Measurements from ENCODE around the gene LAMA2. TPM values are rescaled to one million over a fixed set of nuclear protein-coding genes. Genes with fewer than 3 reads are reported as not detected.
A peak's percentile ranks its signal among the peaks of the same experiment; 100 is the strongest.

LAMA2 gene
- total RNA-seq, 4 donors from 2014 or later, result 203 to 339 (median 275) TPM

GRCh38 chr6:128886706-128887105, 3.8 kb downstream of the LAMA2 start:
- no peaks in the 10 kb centered on the region for H3K9me3 ChIP-seq
- peaks cover 0 to 26% (median 0%) of the 10 kb centered on the region in 4 donors for H3K4me1 ChIP-seq
- H3K27me3 ChIP-seq, result no peaks in the 10 kb centered on the region
- H3K27ac ChIP-seq, result peak overlapping the region in 2 of 4 donors; percentile 89 to 92
- H3K36me3 ChIP-seq, result no peaks in the 10 kb centered on the region
- TF ChIP-seq CTCF (IDR thresholded peaks at IDR 0.05) (no peak), EP300 (IDR thresholded peaks at IDR 0.05) (no peak), POLR2A (IDR thresholded peaks at IDR 0.05) (no peak)
- peak overlapping the region; percentile 53 to 75 (median 62) for H3K4me3 ChIP-seq
- no peak for DNase-seq (ENCODE audit: low spot score in 2 of 2)

DNA sequence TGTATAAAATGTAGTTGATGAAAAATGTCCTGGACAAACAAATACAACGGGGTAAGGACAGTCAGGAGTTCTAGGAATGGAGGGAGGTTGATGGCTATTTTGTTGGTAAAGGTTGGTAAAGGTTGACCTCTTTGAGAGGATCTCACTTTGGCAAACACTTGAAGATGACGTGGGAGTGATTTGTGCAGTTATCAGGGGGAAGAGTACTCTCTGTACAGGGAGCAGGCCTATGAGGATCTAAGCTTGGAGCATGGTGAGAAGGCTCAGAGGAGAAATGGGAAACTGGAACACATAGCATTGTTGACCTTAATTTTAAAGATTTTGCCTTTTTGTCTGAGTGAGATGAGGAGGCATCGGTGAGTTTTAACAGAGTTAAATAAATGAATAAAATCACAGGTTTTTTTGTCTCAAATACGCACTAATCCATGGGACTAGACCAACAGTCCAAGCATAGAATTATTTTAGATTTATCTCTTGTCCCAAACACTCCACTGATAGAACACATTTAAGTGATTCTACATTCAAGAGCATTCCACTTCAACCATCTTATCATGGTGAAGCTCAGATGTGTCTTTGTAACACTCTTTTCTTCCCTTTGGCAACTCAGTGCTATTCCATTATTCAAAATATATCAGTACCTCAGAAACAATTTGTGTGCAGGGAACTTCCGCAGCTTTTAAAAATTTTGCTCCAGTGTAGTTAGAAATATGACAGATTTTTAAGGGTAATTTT, 5.7 kb downstream of the LAMA2 start:
- TF ChIP-seq CTCF (IDR thresholded peaks at IDR 0.05), result no peak
- no peak for TF ChIP-seq EP300 (IDR thresholded peaks at IDR 0.05)
- TF ChIP-seq POLR2A (IDR thresholded peaks at IDR 0.05), result no peak
- WGBS, 2 donors, result 88 to 90% methylated on average over 5 of the region's 5 CpGs
- Histone ChIP-seq H3K27me3 (no peaks in the 10 kb centered on the region), H3K27ac (peak overlapping the region in 1 of 4 donors; percentile 20), H3K9me3 (no peaks in the 10 kb centered on the region), H3K4me3 (peak overlapping the region in 1 of 4 donors; percentile 65), H3K36me3 (peaks cover 0 to under 1% (median 0%) of the 10 kb centered on the region in 3 donors), H3K4me1 (peaks cover 0 to 18% (median 0%) of the 10 kb centered on the region in 4 donors)
- DNase-seq (ENCODE audit: low spot score in 2 of 2), result no peak

GRCh38 chr6:128889870-128890269, 6.9 kb downstream of the LAMA2 start:
- no peak overlapping the region for H3K27ac ChIP-seq
- H3K4me3 ChIP-seq, result peak overlapping the region in 1 of 4 donors; percentile 5
- no peak for TF ChIP-seq POLR2A (IDR thresholded peaks at IDR 0.05)
- TF ChIP-seq CTCF (IDR thresholded peaks at IDR 0.05), result no peak
- TF ChIP-seq EP300 (IDR thresholded peaks at IDR 0.05), result no peak
- H3K4me1 ChIP-seq, result peaks cover 0 to 18% (median 0%) of the 10 kb centered on the region in 4 donors
- 54 to 59% methylated on average over 5 of the region's 5 CpGs for WGBS, 2 donors
- no peaks in the 10 kb centered on the region for H3K27me3 ChIP-seq
- DNase-seq (ENCODE audit: low spot score in 2 of 2), result no peak
- H3K9me3 ChIP-seq, result peaks cover 0 to 11% (median 1%) of the 10 kb centered on the region in 4 donors
- peaks cover 0 to 13% (median 0%) of the 10 kb centered on the region in 3 donors for H3K36me3 ChIP-seq

DNA sequence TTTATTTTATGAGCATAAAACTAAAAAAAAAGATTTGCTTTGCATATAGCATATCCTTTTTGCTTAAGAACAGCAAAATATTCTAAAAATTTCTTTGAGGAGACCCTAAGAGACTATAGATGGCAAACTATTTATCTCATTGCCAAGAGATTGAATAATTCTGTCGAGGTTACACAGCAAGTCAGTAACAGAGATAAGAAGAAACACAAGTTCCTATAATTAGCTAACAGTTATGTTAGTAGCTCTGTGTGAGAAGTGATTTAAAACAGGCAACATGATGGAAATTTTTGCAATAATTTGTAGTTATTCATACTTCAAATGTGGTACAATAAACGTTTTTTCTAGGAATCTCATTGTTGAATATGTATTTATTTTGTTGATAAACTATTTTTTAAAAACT, 9.1 kb downstream of the LAMA2 start:
- peaks cover 0 to 11% (median 1%) of the 10 kb centered on the region in 4 donors for H3K9me3 ChIP-seq
- H3K36me3 ChIP-seq, result peaks cover 0 to 22% (median 0%) of the 10 kb centered on the region in 3 donors
- no peaks in the 10 kb centered on the region for H3K27me3 ChIP-seq
- TF ChIP-seq CTCF (IDR thresholded peaks at IDR 0.05), result no peak
- no peak for TF ChIP-seq POLR2A (IDR thresholded peaks at IDR 0.05)
- no peak for TF ChIP-seq EP300 (IDR thresholded peaks at IDR 0.05)
- DNase-seq (ENCODE audit: low spot score in 2 of 2), result no peak
- WGBS, 2 donors, result 19 to 30% methylated on average over 2 of the region's 2 CpGs
- no peak overlapping the region for H3K4me3 ChIP-seq
- no peak overlapping the region for H3K27ac ChIP-seq
- peaks cover 0 to 15% (median 0%) of the 10 kb centered on the region in 4 donors for H3K4me1 ChIP-seq

- Histone ChIP-seq H3K4me1 (peaks cover 0 to 10% (median 0%) of the 10 kb centered on the region in 4 donors), H3K27ac (peak overlapping the region in 1 of 4 donors; percentile 15), H3K36me3 (peaks cover 0 to 29% (median 0%) of the 10 kb centered on the region in 3 donors), H3K27me3 (no peaks in the 10 kb centered on the region), H3K4me3 (no peak overlapping the region), H3K9me3 (peaks cover 0 to 3% (median 0%) of the 10 kb centered on the region in 4 donors)
- TF ChIP-seq EP300 (IDR thresholded peaks at IDR 0.05) (no peak), POLR2A (IDR thresholded peaks at IDR 0.05) (no peak), CTCF (IDR thresholded peaks at IDR 0.05) (no peak)
- DNase-seq (ENCODE audit: low spot score in 2 of 2), result no peak
Observed at GRCh38 chr6:128899341-128900050, 16.6 kb downstream of the LAMA2 start.
